ENCODE data around the gene KNDC1.

DNA sequence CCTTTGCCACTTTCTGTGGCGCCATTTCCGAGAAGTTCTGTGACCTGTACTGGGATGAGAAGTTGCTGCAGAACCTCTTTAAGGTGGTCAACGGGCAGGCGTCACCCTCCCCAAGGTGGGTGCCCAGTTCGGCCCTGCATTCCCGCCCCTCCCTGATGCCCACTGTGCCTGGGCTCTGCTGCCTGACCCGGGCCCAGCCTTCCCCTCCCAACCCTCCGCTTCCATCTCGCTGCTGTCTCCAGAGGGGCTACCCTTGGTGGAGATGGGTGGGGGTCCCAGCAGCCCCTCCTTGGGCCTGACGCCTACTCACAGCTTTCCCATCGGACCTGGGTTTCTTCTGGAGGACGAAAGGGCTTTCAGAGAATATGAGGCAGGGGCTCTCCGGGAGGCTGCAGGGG, 39.5 kb downstream of the KNDC1 start:
- TF ChIP-seq, protein P1, sequence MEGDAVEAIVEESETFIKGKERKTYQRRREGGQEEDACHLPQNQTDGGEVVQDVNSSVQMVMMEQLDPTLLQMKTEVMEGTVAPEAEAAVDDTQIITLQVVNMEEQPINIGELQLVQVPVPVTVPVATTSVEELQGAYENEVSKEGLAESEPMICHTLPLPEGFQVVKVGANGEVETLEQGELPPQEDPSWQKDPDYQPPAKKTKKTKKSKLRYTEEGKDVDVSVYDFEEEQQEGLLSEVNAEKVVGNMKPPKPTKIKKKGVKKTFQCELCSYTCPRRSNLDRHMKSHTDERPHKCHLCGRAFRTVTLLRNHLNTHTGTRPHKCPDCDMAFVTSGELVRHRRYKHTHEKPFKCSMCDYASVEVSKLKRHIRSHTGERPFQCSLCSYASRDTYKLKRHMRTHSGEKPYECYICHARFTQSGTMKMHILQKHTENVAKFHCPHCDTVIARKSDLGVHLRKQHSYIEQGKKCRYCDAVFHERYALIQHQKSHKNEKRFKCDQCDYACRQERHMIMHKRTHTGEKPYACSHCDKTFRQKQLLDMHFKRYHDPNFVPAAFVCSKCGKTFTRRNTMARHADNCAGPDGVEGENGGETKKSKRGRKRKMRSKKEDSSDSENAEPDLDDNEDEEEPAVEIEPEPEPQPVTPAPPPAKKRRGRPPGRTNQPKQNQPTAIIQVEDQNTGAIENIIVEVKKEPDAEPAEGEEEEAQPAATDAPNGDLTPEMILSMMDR (IDR thresholded peaks at IDR 0.05) = no peak
- TF ChIP-seq POLR2A (IDR thresholded peaks at IDR 0.05) (no peak), POLR2AphosphoS5 (IDR thresholded peaks at IDR 0.05) (no peak)
